GM12891 (cell line): ENCODE measurements around the gene GLP2R.

ENCODE experiments used
- POLR2AphosphoS5 ChIP-seq: IDR thresholded peaks from 2 replicates; pipeline ENCODE4 v1.6.1; 2011; ENCODE audit warnings: low read depth, low read length, control low read depth
- SPI1 ChIP-seq: IDR thresholded peaks from 2 replicates; pipeline ENCODE4 v1.6.1; 2011; ENCODE audit warnings: low read depth, low read length, control low read depth

DNA sequence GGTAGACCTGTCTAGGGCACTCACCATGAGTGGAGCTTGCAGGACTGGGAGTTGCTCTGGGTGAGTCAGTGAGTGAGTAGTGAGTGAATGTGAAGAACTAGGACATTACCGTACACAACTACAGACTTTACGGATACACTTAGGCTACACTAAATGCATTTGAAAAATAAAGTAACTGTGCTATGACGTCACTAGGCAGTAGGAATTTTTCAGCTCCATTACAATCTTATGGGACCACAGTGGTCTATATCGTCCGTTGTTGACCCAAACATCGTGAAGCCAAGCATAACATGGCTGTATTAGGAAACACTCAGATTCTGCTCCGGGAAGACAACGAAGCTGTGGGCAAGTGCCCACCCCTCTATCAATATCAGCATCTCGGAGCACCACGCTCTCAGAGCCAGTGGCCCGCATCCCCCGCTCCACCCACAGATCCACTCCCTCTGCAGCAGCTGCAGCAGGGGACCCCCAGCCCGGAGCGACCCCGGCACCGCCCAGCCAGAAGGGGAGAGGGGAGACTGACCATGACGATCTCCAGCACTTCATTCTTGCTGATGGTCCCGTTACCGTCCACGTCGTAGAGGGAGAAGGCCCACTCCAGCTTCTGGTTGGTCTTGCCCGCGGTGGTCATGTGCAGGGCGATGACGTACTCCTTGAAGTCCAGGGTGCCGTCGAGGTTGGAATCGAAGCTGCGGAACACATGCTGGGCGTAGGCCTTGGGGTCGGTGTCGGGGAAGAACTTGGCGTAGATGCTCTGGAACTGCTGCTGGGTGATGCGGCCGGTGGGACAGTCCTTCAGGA lies 78.8 kb downstream of the GLP2R start:
- no peak for TF ChIP-seq SPI1
- no peak for TF ChIP-seq POLR2AphosphoS5
